ENCODE measurements around the gene C2orf81. TPM values are rescaled to one million over a fixed set of nuclear protein-coding genes. Genes with fewer than 3 reads are reported as not detected.

Gene C2orf81
- total and polyA plus RNA-seq, 10 of the 15 experiments (the other 5 are each of a cell fraction or from before 2014, with no cell fraction given): 0.10 to 9.8 (median 2.7) TPM

- Histone ChIP-seq H3K27ac (ENCODE audit: control insufficient read depth, insufficient read depth) (no peak overlapping the region), H3K4me2 (ENCODE audit: control insufficient read depth, insufficient read depth) (no peak overlapping the region), H3K79me2 (ENCODE audit: control insufficient read depth, insufficient read depth, low read length) (peaks cover 23% of the 10 kb centered on the region), H3K36me3 (ENCODE audit: control insufficient read depth in 2 of 2, insufficient read depth in 2 of 2, low read length in 1 of 2) (no peaks in the 10 kb centered on the region), H2AFZ (ENCODE audit: control insufficient read depth, low read depth, low read length) (no peak overlapping the region), H3K27me3 (replicated peaks in 1 of 2; ENCODE audit: control insufficient read depth in 2 of 2, insufficient read depth in 2 of 2, low read length in 1 of 2) (no peaks in the 10 kb centered on the region), H3K9ac (ENCODE audit: control insufficient read depth, insufficient read depth, low read length) (no peak overlapping the region), H3K4me1 (ENCODE audit: control insufficient read depth, insufficient read depth, low read length) (peaks cover 3% of the 10 kb centered on the region; the same call in 1 of the 2 replicates), H3K9me3 (replicated peaks; ENCODE audit: control insufficient read depth, insufficient read depth, low read length) (no peaks in the 10 kb centered on the region), H4K20me1 (ENCODE audit: control insufficient read depth, insufficient read depth) (no peaks in the 10 kb centered on the region), H3K4me3 (no peak overlapping the region)
- ChIA-PET POLR2A (no interaction called here), CTCF (interaction anchor here (1.1 to 1.3 kb wide), 2 partner anchors 27 to 58 kb away, joined by 3 to 4 read pairs; no protein-coding TSS in a partner anchor), SMC1A (ENCODE audit: uncharacterized antibody, unreplicated experiment) (no interaction called here), RAD21 (ENCODE audit: unreplicated experiment) (interaction anchor here (3.5 kb wide), 1 partner anchor 143 kb away, joined by 14 read pairs; no protein-coding TSS in a partner anchor)
- in situ Hi-C loops (cut with MboI) (loop anchor here (10.0 kb wide), 1 partner anchor 569 kb away; the partner anchor contains the start of gene STAMBP), intact Hi-C loops (cut with micrococcal nuclease; ENCODE audit: unreplicated experiment) (loop anchor here (5.0 to 10.0 kb wide), 3 partner anchors 126 to 249 kb away; partner anchors contain the start of gene BOLA3)
- DNase-seq (ENCODE audit: low read depth, low spot score): no peak
- 100% methylated on average over 1 of the region's 1 CpG for WGBS (ENCODE audit: insufficient coverage, insufficient replicate concordance, low lambda C conversion rate, missing lambda C conversion rate)
- no TSS peak for BruUV-seq (replicated peaks)
- TF ChIP-seq YBX1 (IDR thresholded peaks at IDR 0.05): no peak
- TF ChIP-seq MXI1 (IDR thresholded peaks at IDR 0.05; ENCODE audit: low read depth, low read length): no peak
- TF ChIP-seq SIN3A (IDR thresholded peaks at IDR 0.05; ENCODE audit: low read depth, low read length): no peak
- TF ChIP-seq MLLT1 (IDR thresholded peaks at IDR 0.05): no peak
- TF ChIP-seq RCOR1 (conservative IDR thresholded peaks at IDR 0.05; ENCODE audit: low read depth, low read length): no peak
- TF ChIP-seq CEBPB (IDR thresholded peaks at IDR 0.05; ENCODE audit: borderline replicate concordance in 1 of 2, low read depth in 2 of 2, low read length in 2 of 2): no peak
- no peak for TF ChIP-seq USF2 (IDR thresholded peaks at IDR 0.05; ENCODE audit: borderline replicate concordance, low read depth, low read length)
- no peak for TF ChIP-seq SP1 (IDR thresholded peaks at IDR 0.05; ENCODE audit: low read depth, low read length)
- no peak for TF ChIP-seq HDAC2 (IDR thresholded peaks at IDR 0.05)
- no peak for TF ChIP-seq GATAD2B (conservative IDR thresholded peaks at IDR 0.05; ENCODE audit: low read depth)
- no peak for TF ChIP-seq ZBTB33 (IDR thresholded peaks at IDR 0.05)
- TF ChIP-seq MYC (IDR thresholded peaks at IDR 0.05; ENCODE audit: insufficient read depth, insufficient read length, insufficient replicate concordance, low read length, severe bottlenecking): no peak
- TF ChIP-seq IKZF1 (conservative IDR thresholded peaks at IDR 0.05): no peak
- TF ChIP-seq HSF1 (IDR thresholded peaks at IDR 0.05; ENCODE audit: low read depth, low read length): no peak
- no peak for FAIRE-seq
- ATAC-seq: no peak
These were observed 27.9 kb downstream of the C2orf81 start for GRCh38 chr2:74393525-74393924.
